GM08714 (cell line): ENCODE results near the gene ERGIC1.

ENCODE experiments used
- H3K4me3 ChIP-seq: fragments of 200-500 bp; sonication (Bioruptor generic); 2 replicates; pipeline ENCODE4 v1.5.1; 2014; ENCODE audit warnings: mild to moderate bottlenecking, low read length, inconsistent platforms
- ZNF274 ChIP-seq: IDR thresholded peaks from 2 replicates; pipeline ENCODE4 v1.6.1; 2012; ENCODE audit warnings: mild to moderate bottlenecking, low read depth, low read length

ERGIC1 gene

GRCh38 chr5:172941067-172941516, 107.0 kb downstream of the ERGIC1 start:
- TF ChIP-seq ZNF274, result no peak
- no peak overlapping the region for H3K4me3 ChIP-seq

GRCh38 chr5:172942556-172942955, 108.5 kb downstream of the ERGIC1 start:
- TF ChIP-seq ZNF274, result no peak
- no peak overlapping the region for H3K4me3 ChIP-seq

GRCh38 chr5:172943283-172943841, 109.3 kb downstream of the ERGIC1 start:
- no peak for TF ChIP-seq ZNF274
- H3K4me3 ChIP-seq, result no peak overlapping the region

- no peak for TF ChIP-seq ZNF274
- no peak overlapping the region for H3K4me3 ChIP-seq
Measured at GRCh38 chr5:172943906-172944305, 109.9 kb downstream of the ERGIC1 start.

- TF ChIP-seq ZNF274, result no peak
- H3K4me3 ChIP-seq, result no peak overlapping the region
Measured at GRCh38 chr5:172944741-172945140, 110.7 kb downstream of the ERGIC1 start.

- TF ChIP-seq ZNF274, result no peak
- no peak overlapping the region for H3K4me3 ChIP-seq
Measured at GRCh38 chr5:172945151-172945550, 111.1 kb downstream of the ERGIC1 start.

- H3K4me3 ChIP-seq, result no peak overlapping the region
- TF ChIP-seq ZNF274, result no peak
Measured at GRCh38 chr5:172946146-172946545, 112.1 kb downstream of the ERGIC1 start.

GRCh38 chr5:172949426-172949825, 115.4 kb downstream of the ERGIC1 start:
- no peak for TF ChIP-seq ZNF274
- H3K4me3 ChIP-seq, result no peak overlapping the region

- TF ChIP-seq ZNF274, result no peak
- no peak overlapping the region for H3K4me3 ChIP-seq
Measured at GRCh38 chr5:172950176-172950965, 116.3 kb downstream of the ERGIC1 start.

- TF ChIP-seq ZNF274, result no peak
- H3K4me3 ChIP-seq, result no peak overlapping the region
Measured at GRCh38 chr5:172951371-172952033, 117.5 kb downstream of the ERGIC1 start.

- no peak for TF ChIP-seq ZNF274
- no peak overlapping the region for H3K4me3 ChIP-seq
Measured at GRCh38 chr5:172952034-172952511, 118.0 kb downstream of the ERGIC1 start.

GRCh38 chr5:172953776-172954675, 120.0 kb downstream of the ERGIC1 start:
- no peak for TF ChIP-seq ZNF274
- no peak overlapping the region for H3K4me3 ChIP-seq

GRCh38 chr5:172954751-172955159, 120.7 kb downstream of the ERGIC1 start:
- H3K4me3 ChIP-seq, result no peak overlapping the region

GRCh38 chr5:172956228-172956627, 122.2 kb downstream of the ERGIC1 start:
- no peak overlapping the region for H3K4me3 ChIP-seq
- no peak for TF ChIP-seq ZNF274

More at GRCh38 chr5:172954751-172955159, 120.7 kb downstream of the ERGIC1 start:
- no peak for TF ChIP-seq ZNF274
